IPS DF 6.9 (cell line): Measurements from ENCODE around the gene EID3.

ENCODE experiments used
- DNase-seq: peaks from one replicate; pipeline ENCODE4 v3.0.0-alpha.2; 2013; ENCODE audit warnings: low read depth, low spot score
- H3K27ac ChIP-seq: one replicate; pipeline ENCODE4 v1.5.1; 2013; ENCODE audit warnings: low read length, control low read depth
- H3K27me3 ChIP-seq: 2 replicates; pipeline ENCODE4 v1.6.1; 2013; ENCODE audit warnings: mild to moderate bottlenecking, low read length; ENCODE audit not compliant: control insufficient read depth, insufficient read depth
- H3K36me3 ChIP-seq: 2 replicates; pipeline ENCODE4 v1.6.1; 2013; ENCODE audit warnings: low read length; ENCODE audit not compliant: control insufficient read depth, insufficient read depth
- H3K4me1 ChIP-seq: 2 replicates; pipeline ENCODE4 v1.6.1; 2013; ENCODE audit warnings: low read length; ENCODE audit not compliant: control insufficient read depth, insufficient read depth
- H3K4me3 ChIP-seq: 2 replicates; pipeline ENCODE4 v1.5.1; 2013; ENCODE audit warnings: mild to moderate bottlenecking, low read length
- H3K9me3 ChIP-seq: 2 replicates; pipeline ENCODE4 v1.6.1; 2013; ENCODE audit warnings: low read length, inconsistent platforms; ENCODE audit not compliant: control insufficient read depth, insufficient read depth
- WGBS: extraction: QIAGEN DNeasy Blood & Tissue Kit; methylation state at CpG from one replicate; pipeline ENCODE4 v1.1.7; 2013; ENCODE audit warnings: mixed read lengths, missing lambda C conversion rate; ENCODE audit not compliant: insufficient read length, insufficient coverage; 5-methylcytosine and 5-hydroxymethylcytosine counted together

The EID3 gene

DNA sequence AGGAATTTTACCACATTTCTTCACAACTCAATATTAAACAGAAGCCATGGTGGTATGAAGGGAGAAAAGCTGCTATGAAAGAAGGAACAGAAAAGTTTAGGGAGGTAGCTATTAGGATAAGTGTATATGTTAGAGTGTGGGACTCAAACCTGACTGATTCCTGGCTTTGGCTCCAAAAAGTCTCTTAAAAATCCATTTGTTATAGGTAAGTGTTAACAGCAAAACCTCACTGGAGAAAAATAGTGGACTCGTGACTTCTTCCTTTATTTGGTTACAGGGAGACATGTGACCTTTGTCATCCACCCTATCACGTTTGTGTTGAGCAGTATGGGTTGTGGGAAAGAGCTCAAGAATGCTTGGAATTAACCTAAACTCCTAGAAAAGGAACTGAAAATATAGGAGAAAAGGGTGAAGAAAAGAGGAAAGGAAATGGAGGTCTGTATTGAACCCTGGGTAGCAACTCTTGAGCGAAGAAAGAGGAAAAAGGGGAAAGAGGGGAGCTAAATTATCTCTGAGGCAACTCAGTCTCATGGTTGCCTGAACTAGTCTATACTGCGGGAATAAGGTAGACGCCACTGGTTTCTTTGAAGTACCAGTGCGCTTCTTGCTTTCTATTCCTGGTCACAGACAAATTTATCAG is 3.6 kb upstream of the EID3 start:
- H3K4me1 ChIP-seq = peaks cover 5% of the 10 kb centered on the region
- no CpG with 5 or more reads among the region's 6 CpGs for WGBS
- no peaks in the 10 kb centered on the region; the same call in 1 of the 2 replicates for H3K9me3 ChIP-seq
- no peak for DNase-seq
- no peak overlapping the region for H3K4me3 ChIP-seq
- H3K36me3 ChIP-seq = no peaks in the 10 kb centered on the region; the same call in 1 of the 2 replicates
- no peaks in the 10 kb centered on the region for H3K27me3 ChIP-seq
- no peak overlapping the region for H3K27ac ChIP-seq

GRCh38 chr12:104304261-104305009 is 896 bp downstream of the EID3 start:
- WGBS = no CpG with 5 or more reads among the region's 10 CpGs
- peaks cover 5% of the 10 kb centered on the region for H3K4me1 ChIP-seq
- DNase-seq = no peak
- H3K27ac ChIP-seq = no peak overlapping the region
- H3K27me3 ChIP-seq = no peaks in the 10 kb centered on the region
- no peaks in the 10 kb centered on the region; the same call in 1 of the 2 replicates for H3K9me3 ChIP-seq
- H3K4me3 ChIP-seq = no peak overlapping the region
- no peaks in the 10 kb centered on the region for H3K36me3 ChIP-seq

- Histone ChIP-seq H3K27me3 (no peaks in the 10 kb centered on the region), H3K9me3 (no peaks in the 10 kb centered on the region; the same call in 1 of the 2 replicates), H3K4me3 (no peak overlapping the region), H3K4me1 (peaks cover 5% of the 10 kb centered on the region), H3K27ac (no peak overlapping the region), H3K36me3 (no peaks in the 10 kb centered on the region)
- no peak for DNase-seq
- WGBS = no CpG with 5 or more reads among the region's 2 CpGs
These were observed 1.8 kb downstream of the EID3 start for GRCh38 chr12:104305349-104305748.

DNA sequence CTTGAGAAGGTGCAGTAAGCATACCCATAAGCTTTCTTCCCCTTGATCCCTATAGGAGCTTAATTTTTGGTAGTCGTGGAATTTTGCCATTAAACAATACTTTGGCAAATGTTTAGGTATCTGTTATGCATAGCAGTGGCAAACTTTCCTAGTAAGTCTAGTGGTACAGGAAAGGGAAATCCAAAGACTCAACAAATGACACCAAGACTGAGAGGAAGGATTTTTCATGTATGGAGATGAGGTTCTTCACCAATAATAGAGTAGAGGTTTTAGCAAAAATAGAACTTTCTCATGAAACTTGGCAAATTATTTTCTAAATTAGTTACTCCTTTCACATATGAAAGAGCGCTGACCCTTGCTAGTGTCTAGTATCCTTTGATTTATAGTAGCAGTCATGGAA is 2.8 kb downstream of the EID3 start:
- WGBS = no CpG with 5 or more reads among the region's 2 CpGs
- H3K9me3 ChIP-seq = no peaks in the 10 kb centered on the region; the same call in 1 of the 2 replicates
- no peak overlapping the region for H3K27ac ChIP-seq
- no peak overlapping the region for H3K4me3 ChIP-seq
- peaks cover 5% of the 10 kb centered on the region for H3K4me1 ChIP-seq
- DNase-seq = no peak
- H3K27me3 ChIP-seq = no peaks in the 10 kb centered on the region
- no peaks in the 10 kb centered on the region; the same call in 1 of the 2 replicates for H3K36me3 ChIP-seq

GRCh38 chr12:104306943-104307654 is 3.6 kb downstream of the EID3 start:
- Histone ChIP-seq H3K4me3 (no peak overlapping the region), H3K9me3 (no peaks in the 10 kb centered on the region; the same call in 1 of the 2 replicates), H3K27ac (no peak overlapping the region), H3K27me3 (no peaks in the 10 kb centered on the region), H3K4me1 (peaks cover 5% of the 10 kb centered on the region), H3K36me3 (no peaks in the 10 kb centered on the region; the same call in 1 of the 2 replicates)
- no CpG with 5 or more reads among the region's 6 CpGs for WGBS
- no peak for DNase-seq

- Histone ChIP-seq H3K27me3 (no peaks in the 10 kb centered on the region), H3K27ac (no peak overlapping the region), H3K9me3 (no peaks in the 10 kb centered on the region; the same call in 1 of the 2 replicates), H3K4me3 (no peak overlapping the region), H3K4me1 (peaks cover 5% of the 10 kb centered on the region), H3K36me3 (no peaks in the 10 kb centered on the region; the same call in 1 of the 2 replicates)
- DNase-seq = no peak
These were observed 4.1 kb downstream of the EID3 start for GRCh38 chr12:104307655-104308000.

- Histone ChIP-seq H3K4me3 (no peak overlapping the region), H3K27ac (no peak overlapping the region), H3K36me3 (peaks cover 3% of the 10 kb centered on the region; the same call in 1 of the 2 replicates), H3K4me1 (no peaks in the 10 kb centered on the region), H3K27me3 (no peaks in the 10 kb centered on the region), H3K9me3 (no peaks in the 10 kb centered on the region)
- WGBS = no CpG with 5 or more reads among the region's 4 CpGs
- no peak for DNase-seq
These were observed 6.0 kb downstream of the EID3 start for GRCh38 chr12:104309446-104309993.

GRCh38 chr12:104310751-104311633 is 7.5 kb downstream of the EID3 start:
- DNase-seq = no peak
- H3K4me3 ChIP-seq = no peak overlapping the region
- peaks cover 6% of the 10 kb centered on the region; the same call in 1 of the 2 replicates for H3K36me3 ChIP-seq
- H3K4me1 ChIP-seq = no peaks in the 10 kb centered on the region
- H3K9me3 ChIP-seq = no peaks in the 10 kb centered on the region
- WGBS = no CpG with 5 or more reads among the region's 5 CpGs
- no peak overlapping the region for H3K27ac ChIP-seq
- no peaks in the 10 kb centered on the region for H3K27me3 ChIP-seq

DNA sequence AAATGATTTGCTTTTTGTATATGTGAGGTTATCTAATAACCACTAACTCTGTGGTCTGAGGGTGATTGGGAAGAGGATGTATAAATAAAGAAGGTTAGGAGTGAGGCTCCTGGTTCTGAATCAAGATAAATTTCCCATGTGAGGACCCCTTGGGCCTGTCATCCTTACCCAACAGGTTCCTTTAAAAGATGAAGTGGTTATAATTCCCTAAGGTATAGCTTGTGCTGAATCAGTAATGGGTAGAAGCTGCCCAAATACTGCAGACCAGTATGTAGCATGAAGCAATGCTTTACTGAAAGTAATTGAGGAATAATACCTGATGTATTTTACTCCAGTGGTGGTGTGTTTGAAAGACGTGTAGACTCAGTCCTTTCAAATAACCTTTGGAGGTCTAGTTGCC is 8.7 kb downstream of the EID3 start:
- H3K27ac ChIP-seq = no peak overlapping the region
- peaks cover 6% of the 10 kb centered on the region; the same call in 1 of the 2 replicates for H3K36me3 ChIP-seq
- DNase-seq = no peak
- WGBS = no CpG with 5 or more reads among the region's 1 CpG
- H3K9me3 ChIP-seq = no peaks in the 10 kb centered on the region
- H3K4me1 ChIP-seq = no peaks in the 10 kb centered on the region
- no peaks in the 10 kb centered on the region for H3K27me3 ChIP-seq
- H3K4me3 ChIP-seq = no peak overlapping the region
